SK-N-SH treated with all-trans-retinoic acid at 6 μM for 48 hours (cell line): ENCODE measurements around the gene DPYSL4.

Source experiments
- ATAC-seq: fragments of 200-7000 bp; cut with Tn5 transposase; 3 replicates; pipeline ENCODE4 v1.9.1; 2020; ENCODE audit warnings: mild to moderate bottlenecking, moderate library complexity
- ARNTL ChIP-seq: fragments of 450-650 bp; formaldehyde crosslinking; IDR thresholded peaks from 2 replicates; pipeline ENCODE4 v1.5.0; 2020; ENCODE audit warnings: low read depth, mild to moderate bottlenecking, moderate library complexity, borderline replicate concordance
- BACH2 ChIP-seq: fragments of 250-450 bp; sonication (Bioruptor Pico); IDR thresholded peaks from 2 replicates; pipeline ENCODE4 v1.9.0; 2021; ENCODE audit warnings: mild to moderate bottlenecking, borderline replicate concordance
- CSDC2 ChIP-seq: fragments of 250-450 bp; sonication (Bioruptor Pico); IDR thresholded peaks from 2 replicates; pipeline ENCODE4 v1.5.0; 2020; ENCODE audit warnings: mild to moderate bottlenecking, moderate library complexity
- CSRNP3 ChIP-seq: fragments of 250-450 bp; sonication (Bioruptor Pico); IDR thresholded peaks from 2 replicates; pipeline ENCODE4 v1.5.1; 2021; ENCODE audit warnings: mild to moderate bottlenecking, moderate library complexity
- ESRRG ChIP-seq: fragments of 250-450 bp; sonication (Bioruptor Pico); IDR thresholded peaks from 2 replicates; pipeline ENCODE4 v1.6.1; 2021; ENCODE audit warnings: mild to moderate bottlenecking
- GLIS3 ChIP-seq: fragments of 250-450 bp; sonication (Bioruptor Pico); IDR thresholded peaks from 2 replicates; pipeline ENCODE4 v1.5.0; 2020; ENCODE audit warnings: mild to moderate bottlenecking, moderate library complexity
- OSR1 ChIP-seq: fragments of 250-450 bp; sonication (Bioruptor Pico); IDR thresholded peaks from 2 replicates; pipeline ENCODE4 v1.8.0; 2022; ENCODE audit warnings: moderate library complexity, mild to moderate bottlenecking, inconsistent platforms
- POU6F1 ChIP-seq: fragments of 250-450 bp; sonication (Bioruptor Pico); IDR thresholded peaks from 2 replicates; pipeline ENCODE4 v1.8.0; 2021; ENCODE audit warnings: low read depth, mild to moderate bottlenecking, moderate library complexity, borderline replicate concordance
- PPARA ChIP-seq: fragments of 250-450 bp; sonication (Bioruptor Pico); IDR thresholded peaks from 2 replicates; pipeline ENCODE4 v1.5.0; 2020; ENCODE audit warnings: mild to moderate bottlenecking, borderline replicate concordance
- RARB ChIP-seq: fragments of 250-450 bp; sonication (Bioruptor Pico); IDR thresholded peaks from 2 replicates; pipeline ENCODE4 v1.8.0; 2021; ENCODE audit warnings: mild to moderate bottlenecking, moderate library complexity
- SNAI2 ChIP-seq: fragments of 250-450 bp; sonication (Bioruptor Pico); IDR thresholded peaks from 2 replicates; pipeline ENCODE4 v1.5.0; 2020; ENCODE audit warnings: mild to moderate bottlenecking, moderate library complexity
- TCF4 ChIP-seq: fragments of 250-450 bp; sonication (Bioruptor Pico); IDR thresholded peaks from 2 replicates; pipeline ENCODE4 v1.8.0; 2021; ENCODE audit warnings: mild to moderate bottlenecking, moderate library complexity, borderline replicate concordance
- TSHZ2 ChIP-seq: fragments of 250-450 bp; sonication (Bioruptor Pico); IDR thresholded peaks from 2 replicates; pipeline ENCODE4 v1.5.0; 2020; ENCODE audit warnings: mild to moderate bottlenecking, moderate library complexity
- ZC3H10 ChIP-seq: fragments of 250-450 bp; sonication (Bioruptor Pico); IDR thresholded peaks from 2 replicates; pipeline ENCODE4 v1.5.1; 2021; ENCODE audit warnings: mild to moderate bottlenecking, moderate library complexity
- ZFP3 ChIP-seq: fragments of 250-450 bp; sonication (Bioruptor Pico); IDR thresholded peaks from 2 replicates; pipeline ENCODE4 v1.5.0; 2020; ENCODE audit warnings: mild to moderate bottlenecking, moderate library complexity
- ZFP30 ChIP-seq: fragments of 450-650 bp; formaldehyde crosslinking; IDR thresholded peaks from 2 replicates; pipeline ENCODE4 v1.5.0; 2022; ENCODE audit warnings: mild to moderate bottlenecking, moderate library complexity
- ZNF565 ChIP-seq: fragments of 450-650 bp; formaldehyde crosslinking; conservative IDR thresholded peaks from 2 replicates; pipeline ENCODE4 v1.5.0; 2020; ENCODE audit warnings: low read depth, mild to moderate bottlenecking, moderate library complexity
- ZNF70 ChIP-seq: fragments of 450-650 bp; formaldehyde crosslinking; IDR thresholded peaks from 2 replicates; pipeline ENCODE4 v1.5.0; 2020; ENCODE audit warnings: mild to moderate bottlenecking, moderate library complexity
- TF ChIP-seq, protein P1 (sequence below): fragments of 250-450 bp; sonication (Bioruptor Pico); IDR thresholded peaks from 2 replicates; pipeline ENCODE4 v1.8.0; 2020; ENCODE audit warnings: mild to moderate bottlenecking, moderate library complexity, borderline replicate concordance
- TF ChIP-seq, protein P2 (sequence below): fragments of 250-450 bp; sonication (Bioruptor Pico); IDR thresholded peaks from 2 replicates; pipeline ENCODE4 v1.5.1; 2020; ENCODE audit warnings: low read depth, mild to moderate bottlenecking, moderate library complexity

Gene DPYSL4

DNA sequence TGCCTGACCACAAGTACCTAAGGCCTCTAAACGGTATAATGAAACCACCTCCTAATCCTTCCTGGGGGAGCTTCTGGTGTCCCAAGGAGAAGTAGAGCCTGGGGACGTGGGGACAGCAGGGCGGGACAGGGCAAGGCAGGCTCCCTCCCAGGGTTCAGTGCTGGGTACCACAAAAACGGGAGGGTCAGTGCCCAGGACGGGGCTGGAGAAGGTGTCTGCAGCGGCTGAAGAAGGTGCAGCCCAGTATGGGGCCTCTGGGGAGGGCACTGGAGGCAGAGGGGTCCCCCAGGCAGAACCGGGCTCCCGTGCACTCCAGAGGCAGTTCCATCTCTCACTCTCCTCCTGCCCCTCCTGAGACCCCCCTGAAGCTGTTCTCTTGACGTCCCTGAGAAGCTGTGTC, 46.2 kb downstream of the DPYSL4 start:
- TF ChIP-seq ZFP30 (CRISPR knock-in tag), result no peak
- no peak for TF ChIP-seq POU6F1 (CRISPR knock-in tag)
- TF ChIP-seq RARB, result no peak
- TF ChIP-seq, all 23 proteins: peak for 0
- no peak for ATAC-seq

DNA sequence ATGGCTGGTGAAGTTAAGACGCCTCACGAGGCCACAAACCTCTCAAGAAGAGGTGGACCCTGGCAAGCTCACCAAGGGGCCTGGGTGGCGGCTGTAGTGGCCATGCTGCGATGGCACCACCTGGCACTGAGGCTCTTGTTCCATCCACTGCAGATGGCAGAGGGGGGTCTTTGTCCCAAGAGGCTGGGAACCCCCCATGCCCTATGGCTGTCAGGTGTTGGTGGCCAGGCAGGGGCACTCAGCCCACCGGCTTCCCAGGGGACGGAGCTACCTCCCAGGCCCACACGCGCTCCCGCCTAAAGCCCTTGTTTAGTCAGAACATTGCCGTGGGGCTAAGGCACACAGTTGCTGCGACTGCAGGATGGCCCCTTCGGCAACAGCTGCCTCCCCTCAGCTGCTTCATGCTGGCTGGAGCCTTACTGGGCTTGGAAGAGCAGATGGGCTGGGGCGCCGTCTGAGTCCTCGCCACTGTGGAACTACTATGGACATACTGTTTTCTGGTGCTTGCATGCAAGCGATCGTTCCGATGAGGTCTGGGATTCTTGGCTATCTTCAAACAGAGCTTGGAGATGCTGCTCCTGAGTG, 46.8 kb downstream of the DPYSL4 start:
- TF ChIP-seq ZNF565, result no peak
- TF ChIP-seq, all 23 proteins: peak for 0
- no peak for ATAC-seq

GRCh38 chr10:132234860-132235259, 48.1 kb downstream of the DPYSL4 start:
- ATAC-seq, result no peak
- TF ChIP-seq SNAI2 (CRISPR knock-in tag) (no peak), CSDC2 (CRISPR knock-in tag) (no peak), ZFP3 (CRISPR knock-in tag) (no peak), TSHZ2 (CRISPR knock-in tag) (no peak), ARNTL (CRISPR knock-in tag) (no peak), CSRNP3 (CRISPR knock-in tag) (no peak), POU6F1 (CRISPR knock-in tag) (no peak), ZNF565 (no peak), TCF4 (CRISPR knock-in tag) (no peak), PPARA (CRISPR knock-in tag) (no peak), ZNF70 (CRISPR knock-in tag) (no peak), BACH2 (CRISPR knock-in tag) (no peak), ZFP30 (CRISPR knock-in tag) (no peak), OSR1 (no peak), ZC3H10 (CRISPR knock-in tag) (no peak), ESRRG (CRISPR knock-in tag) (no peak), GLIS3 (CRISPR knock-in tag) (no peak)
- TF ChIP-seq, protein P1, sequence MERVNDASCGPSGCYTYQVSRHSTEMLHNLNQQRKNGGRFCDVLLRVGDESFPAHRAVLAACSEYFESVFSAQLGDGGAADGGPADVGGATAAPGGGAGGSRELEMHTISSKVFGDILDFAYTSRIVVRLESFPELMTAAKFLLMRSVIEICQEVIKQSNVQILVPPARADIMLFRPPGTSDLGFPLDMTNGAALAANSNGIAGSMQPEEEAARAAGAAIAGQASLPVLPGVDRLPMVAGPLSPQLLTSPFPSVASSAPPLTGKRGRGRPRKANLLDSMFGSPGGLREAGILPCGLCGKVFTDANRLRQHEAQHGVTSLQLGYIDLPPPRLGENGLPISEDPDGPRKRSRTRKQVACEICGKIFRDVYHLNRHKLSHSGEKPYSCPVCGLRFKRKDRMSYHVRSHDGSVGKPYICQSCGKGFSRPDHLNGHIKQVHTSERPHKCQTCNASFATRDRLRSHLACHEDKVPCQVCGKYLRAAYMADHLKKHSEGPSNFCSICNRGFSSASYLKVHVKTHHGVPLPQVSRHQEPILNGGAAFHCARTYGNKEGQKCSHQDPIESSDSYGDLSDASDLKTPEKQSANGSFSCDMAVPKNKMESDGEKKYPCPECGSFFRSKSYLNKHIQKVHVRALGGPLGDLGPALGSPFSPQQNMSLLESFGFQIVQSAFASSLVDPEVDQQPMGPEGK (CRISPR knock-in tag), result no peak
- TF ChIP-seq, protein P2, sequence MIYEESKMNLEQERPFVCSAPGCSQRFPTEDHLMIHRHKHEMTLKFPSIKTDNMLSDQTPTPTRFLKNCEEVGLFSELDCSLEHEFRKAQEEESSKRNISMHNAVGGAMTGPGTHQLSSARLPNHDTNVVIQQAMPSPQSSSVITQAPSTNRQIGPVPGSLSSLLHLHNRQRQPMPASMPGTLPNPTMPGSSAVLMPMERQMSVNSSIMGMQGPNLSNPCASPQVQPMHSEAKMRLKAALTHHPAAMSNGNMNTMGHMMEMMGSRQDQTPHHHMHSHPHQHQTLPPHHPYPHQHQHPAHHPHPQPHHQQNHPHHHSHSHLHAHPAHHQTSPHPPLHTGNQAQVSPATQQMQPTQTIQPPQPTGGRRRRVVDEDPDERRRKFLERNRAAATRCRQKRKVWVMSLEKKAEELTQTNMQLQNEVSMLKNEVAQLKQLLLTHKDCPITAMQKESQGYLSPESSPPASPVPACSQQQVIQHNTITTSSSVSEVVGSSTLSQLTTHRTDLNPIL, result no peak
